Measurements from ENCODE around the gene MACF1. TPM values are rescaled to one million over a fixed set of nuclear protein-coding genes. Genes with fewer than 3 reads are reported as not detected.

The MACF1 gene
- total RNA-seq, 1 experiment from 2014 or later, result 189 TPM

- no peak overlapping the region for H3K27ac ChIP-seq
- no peaks in the 10 kb centered on the region for H3K27me3 ChIP-seq (ENCODE audit: insufficient read depth, low read depth)
- H3K4me1 ChIP-seq (replicated peaks; ENCODE audit: insufficient read depth), result no peaks in the 10 kb centered on the region
- H2AFZ ChIP-seq, result no peak overlapping the region
- TF ChIP-seq, protein P1, sequence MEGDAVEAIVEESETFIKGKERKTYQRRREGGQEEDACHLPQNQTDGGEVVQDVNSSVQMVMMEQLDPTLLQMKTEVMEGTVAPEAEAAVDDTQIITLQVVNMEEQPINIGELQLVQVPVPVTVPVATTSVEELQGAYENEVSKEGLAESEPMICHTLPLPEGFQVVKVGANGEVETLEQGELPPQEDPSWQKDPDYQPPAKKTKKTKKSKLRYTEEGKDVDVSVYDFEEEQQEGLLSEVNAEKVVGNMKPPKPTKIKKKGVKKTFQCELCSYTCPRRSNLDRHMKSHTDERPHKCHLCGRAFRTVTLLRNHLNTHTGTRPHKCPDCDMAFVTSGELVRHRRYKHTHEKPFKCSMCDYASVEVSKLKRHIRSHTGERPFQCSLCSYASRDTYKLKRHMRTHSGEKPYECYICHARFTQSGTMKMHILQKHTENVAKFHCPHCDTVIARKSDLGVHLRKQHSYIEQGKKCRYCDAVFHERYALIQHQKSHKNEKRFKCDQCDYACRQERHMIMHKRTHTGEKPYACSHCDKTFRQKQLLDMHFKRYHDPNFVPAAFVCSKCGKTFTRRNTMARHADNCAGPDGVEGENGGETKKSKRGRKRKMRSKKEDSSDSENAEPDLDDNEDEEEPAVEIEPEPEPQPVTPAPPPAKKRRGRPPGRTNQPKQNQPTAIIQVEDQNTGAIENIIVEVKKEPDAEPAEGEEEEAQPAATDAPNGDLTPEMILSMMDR (conservative IDR thresholded peaks at IDR 0.05), result no peak
- no peak for TF ChIP-seq EZH2 (IDR thresholded peaks at IDR 0.05; ENCODE audit: low read depth)
- ChIA-PET CTCF (no interaction called here), POLR2A (ENCODE audit: unreplicated experiment) (no interaction called here)
- intact Hi-C loops (cut with micrococcal nuclease; ENCODE audit: unreplicated experiment), result no loop called here
- no peaks in the 10 kb centered on the region for H3K9me3 ChIP-seq (ENCODE audit: insufficient read depth, low read depth)
- no peaks in the 10 kb centered on the region for H3K36me3 ChIP-seq (ENCODE audit: low read depth)
- no peak overlapping the region for H3K4me2 ChIP-seq
- no peaks in the 10 kb centered on the region for H3K9me2 ChIP-seq (ENCODE audit: insufficient read depth)
- no peaks in the 10 kb centered on the region for H3F3A ChIP-seq (ENCODE audit: insufficient read depth, low read depth)
- no peaks in the 10 kb centered on the region for H3K79me2 ChIP-seq (ENCODE audit: low read depth)
- no peak for DNase-seq
- no TSS peak for BruUV-seq (replicated peaks)
- no peaks in the 10 kb centered on the region for H4K20me1 ChIP-seq (ENCODE audit: insufficient read depth)
- no peak overlapping the region for H3K4me3 ChIP-seq
Measured at GRCh38 chr1:39522661-39523567, 318.4 kb downstream of the MACF1 start.

DNA sequence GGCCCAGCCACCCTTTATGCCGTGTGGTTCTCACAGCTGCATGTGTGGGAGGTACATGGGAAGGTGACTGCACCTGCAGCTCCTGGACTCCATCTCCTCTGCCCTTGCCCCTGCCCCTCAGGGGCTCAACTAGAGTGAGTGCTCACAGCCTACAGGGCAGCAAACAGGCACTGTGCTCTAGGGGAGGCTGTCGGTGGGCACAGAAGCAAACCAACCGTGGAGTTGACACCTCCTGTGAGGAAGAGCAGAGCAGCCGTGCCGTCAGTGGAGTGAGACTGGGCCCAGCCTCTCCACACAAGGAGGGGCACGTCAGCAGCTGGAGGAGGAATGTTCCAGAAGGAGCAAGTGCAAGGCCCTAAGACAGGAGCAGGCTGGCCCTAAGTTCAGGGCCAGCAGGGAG, 319.7 kb downstream of the MACF1 start:
- Histone ChIP-seq H3K27me3 (ENCODE audit: insufficient read depth, low read depth) (no peaks in the 10 kb centered on the region), H3K9me3 (ENCODE audit: insufficient read depth, low read depth) (no peaks in the 10 kb centered on the region), H4K20me1 (ENCODE audit: insufficient read depth) (no peaks in the 10 kb centered on the region), H3K4me1 (replicated peaks; ENCODE audit: insufficient read depth) (no peaks in the 10 kb centered on the region), H3K4me3 (no peak overlapping the region), H3K36me3 (ENCODE audit: low read depth) (no peaks in the 10 kb centered on the region), H3K27ac (no peak overlapping the region), H2AFZ (no peak overlapping the region), H3K9me2 (ENCODE audit: insufficient read depth) (no peaks in the 10 kb centered on the region), H3K79me2 (ENCODE audit: low read depth) (no peaks in the 10 kb centered on the region), H3F3A (ENCODE audit: insufficient read depth, low read depth) (no peaks in the 10 kb centered on the region), H3K4me2 (no peak overlapping the region)
- DNase-seq, result no peak
- ChIA-PET POLR2A (ENCODE audit: unreplicated experiment) (no interaction called here), CTCF (no interaction called here)
- TF ChIP-seq EZH2 (IDR thresholded peaks at IDR 0.05; ENCODE audit: low read depth), result no peak
- TF ChIP-seq, protein P1 (conservative IDR thresholded peaks at IDR 0.05), result no peak
- intact Hi-C loops (cut with micrococcal nuclease; ENCODE audit: unreplicated experiment), result no loop called here
- no TSS peak for BruUV-seq (replicated peaks)

DNA sequence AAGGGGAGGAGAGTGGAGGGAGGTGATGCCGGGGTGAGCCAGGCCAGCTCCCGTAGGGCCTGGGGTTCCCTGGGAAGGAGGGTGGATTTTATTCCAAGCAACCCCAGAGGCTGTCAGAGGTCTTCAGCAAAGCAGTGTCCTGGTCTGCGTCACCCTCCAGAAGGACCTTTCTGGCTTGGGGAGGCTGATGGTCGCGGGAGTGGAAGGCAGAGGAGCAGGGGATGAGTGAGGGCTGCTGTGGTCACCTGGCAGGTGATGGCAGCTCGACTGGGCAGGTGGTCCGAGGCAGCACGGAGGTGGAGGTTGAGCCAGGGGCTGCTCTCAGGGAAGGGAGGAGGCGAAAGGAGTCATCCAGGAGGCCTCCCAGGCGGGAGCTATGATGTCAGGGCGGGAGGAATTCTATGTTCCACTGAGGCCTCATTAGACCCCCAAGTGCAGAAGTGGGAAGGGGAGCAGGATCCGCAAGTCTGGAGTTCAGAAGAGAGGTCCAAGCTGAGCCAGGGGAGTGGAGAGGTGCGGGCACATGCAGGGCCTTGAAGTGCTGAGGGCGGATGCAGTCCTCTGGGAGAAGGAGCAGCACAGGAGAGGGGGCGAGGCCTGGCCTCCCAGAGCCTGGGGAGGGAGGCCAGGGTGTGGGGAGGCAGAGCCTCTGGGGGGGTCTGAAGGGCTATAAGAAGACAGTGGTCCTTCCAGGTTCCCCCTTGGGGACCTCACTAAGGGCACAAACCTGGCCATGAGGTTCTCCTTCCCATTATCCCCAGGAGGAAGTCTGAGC, 320.3 kb downstream of the MACF1 start:
- no TSS peak for BruUV-seq (replicated peaks)
- ChIA-PET POLR2A (ENCODE audit: unreplicated experiment) (no interaction called here), CTCF (no interaction called here)
- no peaks in the 10 kb centered on the region for H3K27me3 ChIP-seq (ENCODE audit: insufficient read depth, low read depth)
- no peaks in the 10 kb centered on the region for H3K9me3 ChIP-seq (ENCODE audit: insufficient read depth, low read depth)
- no peak overlapping the region for H2AFZ ChIP-seq
- TF ChIP-seq EZH2 (IDR thresholded peaks at IDR 0.05; ENCODE audit: low read depth), result no peak
- TF ChIP-seq, protein P1 (conservative IDR thresholded peaks at IDR 0.05), result no peak
- H3K9me2 ChIP-seq (ENCODE audit: insufficient read depth), result no peaks in the 10 kb centered on the region
- no peaks in the 10 kb centered on the region for H3K79me2 ChIP-seq (ENCODE audit: low read depth)
- intact Hi-C loops (cut with micrococcal nuclease; ENCODE audit: unreplicated experiment), result no loop called here
- H4K20me1 ChIP-seq (ENCODE audit: insufficient read depth), result no peaks in the 10 kb centered on the region
- H3K4me3 ChIP-seq, result no peak overlapping the region
- no peak for DNase-seq
- H3K27ac ChIP-seq, result no peak overlapping the region
- no peaks in the 10 kb centered on the region for H3K4me1 ChIP-seq (replicated peaks; ENCODE audit: insufficient read depth)
- no peak overlapping the region for H3K4me2 ChIP-seq
- no peaks in the 10 kb centered on the region for H3K36me3 ChIP-seq (ENCODE audit: low read depth)
- no peaks in the 10 kb centered on the region for H3F3A ChIP-seq (ENCODE audit: insufficient read depth, low read depth)

Measured in PC-9 (cell line).